Stimulated activated CD8-positive, alpha-beta memory T cell treated with anti-CD3 and anti-CD28 coated beads, Interleukin-4, amount 100 ng/mL, for 1 hour (primary cell): ENCODE results near the gene RASGRP1.

Source experiments
- DNase-seq, 2 donors: peaks; one replicate each; pipeline ENCODE4 v3.0.0-alpha.2; 2020; ENCODE audit warnings: low read depth in 2 of 2, low spot score in 1 of 2

Gene RASGRP1

DNA sequence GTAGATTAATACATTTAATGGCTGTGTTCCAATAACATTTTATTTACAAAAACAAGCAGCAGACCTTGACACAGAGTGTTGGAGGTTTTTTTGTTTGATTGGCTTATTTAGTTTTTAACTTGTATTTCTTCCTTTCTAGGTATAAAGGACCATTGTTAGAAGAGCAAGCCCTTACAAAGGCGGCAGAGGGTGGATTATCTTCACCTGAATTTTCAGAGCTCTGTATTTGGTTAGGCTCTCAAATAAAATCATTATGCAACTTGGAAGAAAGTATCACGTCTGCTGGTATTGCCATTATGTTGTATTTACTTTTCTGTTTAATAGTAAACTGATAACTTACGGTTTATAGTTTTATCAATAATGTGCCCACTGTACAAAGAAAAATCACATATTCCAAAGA lies 100.7 kb downstream of the RASGRP1 start:
- no peak for DNase-seq

DNA sequence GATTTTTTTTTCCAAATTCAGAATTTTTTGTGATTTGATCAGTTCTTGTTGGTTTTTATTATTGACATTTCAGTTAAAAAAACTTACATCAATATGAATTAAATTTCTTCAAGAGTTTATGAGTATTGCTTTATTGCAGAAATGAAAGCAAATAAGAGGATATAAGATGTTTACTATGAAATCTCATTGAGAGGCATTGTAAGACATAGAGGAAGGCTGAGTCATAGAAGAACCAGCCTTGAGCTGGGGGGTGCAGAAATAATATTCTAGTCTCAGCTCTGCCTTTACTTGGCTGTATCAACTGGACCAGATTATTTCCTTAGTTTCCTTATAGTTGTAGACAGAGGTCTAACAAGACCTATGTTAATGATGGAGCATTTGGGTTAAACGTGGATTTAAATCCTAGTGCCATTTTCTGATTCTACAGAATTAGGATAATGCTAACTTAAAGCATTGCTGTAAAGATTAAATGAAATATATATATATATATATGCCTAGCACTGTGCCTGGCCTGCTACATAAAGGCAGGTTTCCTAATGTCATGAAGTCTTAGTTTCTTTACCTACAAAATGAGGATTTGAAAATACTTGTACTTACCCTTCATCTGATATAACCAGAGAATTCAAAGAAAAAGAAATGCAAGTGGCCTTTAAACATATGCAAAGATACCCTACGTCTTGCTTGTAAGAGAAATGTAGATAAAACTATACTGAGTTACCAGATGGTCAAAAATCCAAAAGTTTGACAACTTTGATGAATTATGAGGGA lies 103.4 kb downstream of the RASGRP1 start:
- no peak for DNase-seq

DNA sequence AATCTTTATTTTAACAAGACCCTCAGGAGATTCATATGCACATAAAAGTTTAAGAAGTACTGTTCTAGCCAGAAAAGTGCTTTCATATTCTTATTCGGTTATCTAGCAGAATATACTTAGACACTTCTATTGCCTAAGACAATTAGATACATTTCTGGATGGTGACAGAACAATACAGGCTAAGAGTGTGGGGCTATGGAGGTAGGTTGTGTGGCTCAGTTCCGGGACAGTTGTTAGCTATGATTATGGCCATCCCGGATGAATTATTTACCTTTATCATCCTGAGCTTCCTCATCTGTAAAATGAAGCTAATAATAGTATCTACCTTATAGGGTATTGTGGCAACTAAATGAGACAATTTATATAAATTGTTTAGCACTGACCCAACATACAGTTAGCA lies 104.1 kb downstream of the RASGRP1 start:
- no peak for DNase-seq

DNA sequence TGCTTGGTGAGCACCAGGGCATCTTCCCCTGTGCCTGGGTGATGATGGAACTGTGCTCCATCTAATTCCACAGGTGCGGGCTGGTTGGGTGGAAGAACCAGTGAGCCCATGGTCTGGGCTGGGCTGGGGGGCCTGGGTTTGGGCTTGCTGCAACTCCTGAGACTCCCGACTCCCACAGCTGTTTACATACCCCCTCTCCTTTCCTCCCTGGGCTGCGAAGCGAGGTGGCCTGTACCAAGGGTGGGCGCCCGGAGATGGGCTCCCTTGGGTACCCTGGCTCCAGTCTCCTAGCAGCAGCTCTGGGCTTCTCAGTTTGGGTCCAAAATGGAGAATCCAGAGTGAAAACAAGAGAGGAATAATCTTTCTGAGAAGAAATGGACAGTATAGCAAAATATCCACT lies 105.1 kb downstream of the RASGRP1 start:
- DNase-seq = no peak

DNA sequence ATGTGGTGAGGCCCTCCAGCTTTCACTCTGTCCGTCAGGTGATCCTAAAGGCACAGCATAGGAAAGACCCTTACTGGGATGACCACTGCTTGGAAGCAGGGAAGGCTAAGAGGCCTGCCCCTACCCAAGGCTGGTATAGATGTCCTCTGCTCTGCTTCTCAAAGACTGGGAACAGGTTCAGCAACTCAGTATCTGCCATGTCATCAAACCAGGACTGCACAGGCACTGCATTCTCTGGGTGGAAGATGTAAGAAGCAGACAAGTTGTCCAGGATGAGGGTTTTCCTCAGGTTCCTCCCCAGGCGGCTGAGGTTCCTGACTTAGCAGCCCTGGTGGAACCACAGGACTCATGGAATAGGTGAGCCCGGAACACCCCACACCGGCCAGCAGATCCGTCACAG lies 106.0 kb downstream of the RASGRP1 start:
- no peak for DNase-seq

DNA sequence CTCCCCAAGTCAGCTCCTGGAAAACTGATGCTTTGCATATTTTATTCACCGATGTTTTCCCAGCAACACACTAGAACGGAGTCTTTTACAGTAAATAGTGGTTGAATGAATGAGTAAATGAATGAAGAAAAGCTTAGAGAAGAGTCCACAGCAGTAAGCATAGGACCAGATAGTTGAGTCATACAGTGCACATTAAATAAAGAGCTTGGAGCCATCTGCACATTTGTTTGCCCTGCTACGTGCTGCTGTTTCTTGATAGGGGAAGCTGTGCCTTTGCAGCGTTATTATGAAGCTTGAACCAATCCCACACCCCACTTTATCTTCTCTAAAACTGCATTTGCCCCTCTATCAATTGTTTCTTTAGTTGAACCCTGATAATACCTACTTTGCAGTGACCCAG lies 109.5 kb downstream of the RASGRP1 start:
- DNase-seq = no peak

DNA sequence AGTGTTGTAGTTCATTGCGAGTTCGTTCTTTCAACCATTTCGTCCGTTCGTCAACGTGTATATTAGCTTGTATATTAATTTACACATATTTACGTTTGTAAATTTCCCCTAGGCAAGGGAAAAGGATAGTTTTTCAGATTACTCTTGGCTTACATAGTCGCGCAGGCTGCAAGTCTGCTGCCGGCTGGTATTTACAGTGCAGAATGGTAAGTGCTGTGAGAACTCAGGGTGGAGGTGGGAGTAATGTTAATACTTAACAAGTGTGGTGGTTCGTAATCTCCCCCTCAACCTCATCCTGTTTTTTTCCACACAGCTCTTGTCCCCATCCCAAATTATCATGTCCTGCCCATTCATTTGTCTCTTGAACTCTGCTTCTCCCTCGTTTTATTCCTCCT lies 109.9 kb downstream of the RASGRP1 start:
- DNase-seq = no peak

DNA sequence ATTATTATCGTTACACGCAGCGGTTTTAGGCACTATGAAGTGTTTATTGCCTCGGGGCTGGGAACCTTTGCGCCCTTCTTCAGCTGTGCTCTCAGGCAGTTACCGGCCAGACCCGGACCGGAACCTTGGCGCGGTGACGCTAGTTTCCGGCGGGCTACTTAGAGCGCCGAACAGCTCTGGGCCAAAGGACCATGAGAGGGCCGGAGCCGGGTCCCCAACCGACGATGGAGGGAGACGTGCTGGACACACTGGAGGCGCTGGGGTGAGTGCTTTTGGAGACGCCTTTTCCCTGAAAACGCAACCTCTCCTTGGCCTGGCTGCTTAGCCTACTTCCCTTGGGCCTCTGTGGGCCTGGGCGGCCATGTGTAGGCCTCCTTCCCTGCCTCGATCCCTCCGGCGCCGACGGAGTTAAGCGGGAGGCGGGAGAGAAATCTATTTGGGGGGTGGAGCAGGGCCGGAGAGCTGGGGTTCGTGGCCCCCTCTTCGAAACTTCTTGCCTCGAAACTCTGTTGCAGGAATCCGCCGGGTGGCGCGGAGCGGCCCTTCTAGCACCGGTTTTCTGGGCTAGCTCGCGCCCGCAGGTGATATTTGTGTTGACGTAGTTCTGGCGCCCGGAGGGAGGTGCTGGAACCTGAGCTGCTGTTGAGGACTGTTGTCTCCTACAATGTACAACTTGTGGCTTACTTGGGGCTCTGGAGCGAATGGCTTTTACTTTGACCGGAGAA lies 110.5 kb downstream of the RASGRP1 start, which contains the start of gene FAM98B:
FAM98B (plus strand) TSS at position 157 of the 725 bp plus-strand sequence; CDS start at position 192, 35 bp downstream.
- peak; percentile 62 to 77 for DNase-seq

DNA sequence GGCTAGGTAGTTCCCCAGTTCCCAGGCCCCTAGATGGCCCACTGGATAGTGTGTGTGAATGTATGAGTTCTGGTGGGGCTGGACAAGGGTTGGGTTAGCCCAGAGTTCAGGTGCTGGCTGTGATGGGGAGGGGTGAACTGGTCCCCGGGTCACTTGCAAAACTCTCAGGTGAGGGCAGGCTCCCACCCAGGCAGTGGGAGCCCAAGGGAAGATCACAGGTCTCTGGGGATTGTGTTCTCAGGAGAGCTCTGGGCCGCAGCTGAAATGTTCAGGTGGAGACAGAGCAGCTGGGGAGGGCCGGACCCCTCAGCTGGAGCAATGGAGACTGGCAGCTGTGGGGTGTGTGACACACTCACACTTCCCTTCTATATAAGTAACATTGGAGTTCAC lies 123.5 kb downstream of the RASGRP1 start:
- no peak for DNase-seq

DNA sequence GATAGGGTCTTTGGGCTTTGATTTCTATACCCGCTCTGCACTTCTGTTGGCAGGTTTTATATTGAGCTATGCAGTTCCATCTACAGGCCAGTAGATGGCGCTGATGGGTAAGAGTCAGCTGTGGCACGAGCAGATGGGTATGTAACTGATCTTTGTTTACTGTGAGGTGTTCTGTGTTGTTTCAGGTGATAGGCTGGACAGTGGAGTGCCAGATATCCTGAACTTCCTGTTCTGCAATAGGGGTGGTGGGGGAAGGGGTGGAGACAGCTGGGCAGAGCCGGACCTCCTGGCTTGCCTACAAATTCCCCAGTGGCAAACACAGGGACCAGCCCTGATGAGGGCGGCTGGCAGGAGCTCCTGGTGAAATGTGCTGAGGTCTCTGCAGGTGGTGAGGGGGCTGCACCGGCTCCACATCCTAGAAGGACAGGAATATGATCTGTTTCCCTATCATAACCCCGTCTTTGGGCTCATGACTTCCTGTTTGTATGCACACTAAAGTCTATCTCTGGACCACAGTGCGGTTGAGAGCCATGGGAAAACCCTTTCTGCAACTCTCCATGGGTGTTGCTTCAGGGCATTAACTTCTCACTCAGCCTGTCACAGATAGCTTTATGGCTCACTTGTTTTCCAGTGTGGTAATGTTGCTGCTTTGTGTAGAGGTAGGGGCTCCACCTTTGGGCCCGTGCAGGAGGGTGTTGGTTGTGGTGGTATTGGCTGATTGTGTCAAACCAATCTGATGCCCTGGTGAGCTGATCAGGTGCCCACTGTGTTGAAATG lies 124.1 kb downstream of the RASGRP1 start:
- peak in 1 of 2 donors; percentile 17 for DNase-seq
